ENCODE measurements around the gene ZSCAN5A. TPM values are rescaled to one million over a fixed set of nuclear protein-coding genes. Genes with fewer than 3 reads are reported as not detected.

Gene ZSCAN5A
- total RNA-seq, 1 experiment from 2014 or later = 10.4 TPM

DNA sequence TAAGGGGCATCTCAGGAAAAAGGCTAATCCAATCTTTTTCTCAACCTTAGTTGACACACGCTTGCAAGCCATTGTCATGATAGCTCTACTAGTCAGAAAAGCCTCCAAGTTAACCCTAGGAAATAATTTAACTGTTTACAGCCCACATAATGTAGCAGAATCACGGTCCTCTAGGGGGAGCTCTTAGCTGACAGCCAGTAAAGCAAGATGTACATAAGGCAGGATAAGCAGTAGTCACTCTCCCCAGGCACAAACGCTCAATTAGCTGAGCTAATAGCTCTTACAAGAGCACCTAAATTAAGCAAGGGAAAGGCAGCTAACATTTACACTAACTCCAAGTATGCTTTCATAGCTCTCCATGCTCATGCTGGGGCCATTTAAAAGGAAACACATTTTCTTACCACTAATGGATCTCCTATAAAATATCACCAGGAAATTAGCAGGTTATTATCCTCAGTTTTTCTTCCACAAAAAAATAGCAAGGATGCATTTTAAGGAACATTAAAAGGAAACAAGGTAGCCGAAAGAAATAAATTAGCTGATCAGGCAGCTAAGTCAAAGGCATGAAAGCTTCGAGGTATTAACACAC, 33.7 kb upstream of the ZSCAN5A start:
- Mint-ChIP-seq H3K36me3 (peaks cover 6% of the 10 kb centered on the region), H3K27me3 (ENCODE audit: low read depth) (no peaks in the 10 kb centered on the region), H3K4me3 (no peak overlapping the region), H3K27ac (no peak overlapping the region), H3K9me3 (peaks cover 7% of the 10 kb centered on the region), H3K4me1 (peaks cover 43% of the 10 kb centered on the region)
- DNase-seq (ENCODE audit: low spot score) = peak; percentile 34
- ChIA-PET POLR2A (no interaction called here), CTCF (interaction anchor here (0.5 to 6.0 kb wide), 22 partner anchors 10 to 969 kb away, joined by 3 to 57 read pairs (median 5); partner anchors contain the start of genes ZNF71 and ZSCAN5A)
- 0 out of 2 replicates have a peak, but pooled peaks have one; percentile 30 for ATAC-seq
- TF ChIP-seq, protein P1, sequence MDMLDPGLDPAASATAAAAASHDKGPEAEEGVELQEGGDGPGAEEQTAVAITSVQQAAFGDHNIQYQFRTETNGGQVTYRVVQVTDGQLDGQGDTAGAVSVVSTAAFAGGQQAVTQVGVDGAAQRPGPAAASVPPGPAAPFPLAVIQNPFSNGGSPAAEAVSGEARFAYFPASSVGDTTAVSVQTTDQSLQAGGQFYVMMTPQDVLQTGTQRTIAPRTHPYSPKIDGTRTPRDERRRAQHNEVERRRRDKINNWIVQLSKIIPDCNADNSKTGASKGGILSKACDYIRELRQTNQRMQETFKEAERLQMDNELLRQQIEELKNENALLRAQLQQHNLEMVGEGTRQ (CRISPR knock-in tag; IDR thresholded peaks at IDR 0.05) = no peak
- TF ChIP-seq TCF7 (CRISPR knock-in tag; IDR thresholded peaks at IDR 0.05; ENCODE audit: low read depth) (no peak), GTF2I (CRISPR knock-in tag; conservative IDR thresholded peaks at IDR 0.05) (peak; percentile 87), SMAD4 (CRISPR knock-in tag; IDR thresholded peaks at IDR 0.05) (no peak), MAX (CRISPR knock-in tag; IDR thresholded peaks at IDR 0.05) (no peak), TEAD1 (CRISPR knock-in tag; IDR thresholded peaks at IDR 0.05) (no peak), E2F1 (CRISPR knock-in tag; IDR thresholded peaks at IDR 0.05) (no peak), FOXK1 (CRISPR knock-in tag; IDR thresholded peaks at IDR 0.05) (no peak), CTCF (IDR thresholded peaks at IDR 0.05) (peak; percentile 56), AFF4 (CRISPR knock-in tag; IDR thresholded peaks at IDR 0.05; ENCODE audit: borderline replicate concordance) (no peak), ZNF416 (CRISPR knock-in tag; IDR thresholded peaks at IDR 0.05) (no peak), SP1 (CRISPR knock-in tag; conservative IDR thresholded peaks at IDR 0.05) (no peak)
- TF ChIP-seq, protein P2, sequence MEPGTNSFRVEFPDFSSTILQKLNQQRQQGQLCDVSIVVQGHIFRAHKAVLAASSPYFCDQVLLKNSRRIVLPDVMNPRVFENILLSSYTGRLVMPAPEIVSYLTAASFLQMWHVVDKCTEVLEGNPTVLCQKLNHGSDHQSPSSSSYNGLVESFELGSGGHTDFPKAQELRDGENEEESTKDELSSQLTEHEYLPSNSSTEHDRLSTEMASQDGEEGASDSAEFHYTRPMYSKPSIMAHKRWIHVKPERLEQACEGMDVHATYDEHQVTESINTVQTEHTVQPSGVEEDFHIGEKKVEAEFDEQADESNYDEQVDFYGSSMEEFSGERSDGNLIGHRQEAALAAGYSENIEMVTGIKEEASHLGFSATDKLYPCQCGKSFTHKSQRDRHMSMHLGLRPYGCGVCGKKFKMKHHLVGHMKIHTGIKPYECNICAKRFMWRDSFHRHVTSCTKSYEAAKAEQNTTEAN (CRISPR knock-in tag; IDR thresholded peaks at IDR 0.05) = no peak
- TF ChIP-seq, protein P3, sequence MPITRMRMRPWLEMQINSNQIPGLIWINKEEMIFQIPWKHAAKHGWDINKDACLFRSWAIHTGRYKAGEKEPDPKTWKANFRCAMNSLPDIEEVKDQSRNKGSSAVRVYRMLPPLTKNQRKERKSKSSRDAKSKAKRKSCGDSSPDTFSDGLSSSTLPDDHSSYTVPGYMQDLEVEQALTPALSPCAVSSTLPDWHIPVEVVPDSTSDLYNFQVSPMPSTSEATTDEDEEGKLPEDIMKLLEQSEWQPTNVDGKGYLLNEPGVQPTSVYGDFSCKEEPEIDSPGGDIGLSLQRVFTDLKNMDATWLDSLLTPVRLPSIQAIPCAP (CRISPR knock-in tag; IDR thresholded peaks at IDR 0.05) = no peak
- TF ChIP-seq, protein P4, sequence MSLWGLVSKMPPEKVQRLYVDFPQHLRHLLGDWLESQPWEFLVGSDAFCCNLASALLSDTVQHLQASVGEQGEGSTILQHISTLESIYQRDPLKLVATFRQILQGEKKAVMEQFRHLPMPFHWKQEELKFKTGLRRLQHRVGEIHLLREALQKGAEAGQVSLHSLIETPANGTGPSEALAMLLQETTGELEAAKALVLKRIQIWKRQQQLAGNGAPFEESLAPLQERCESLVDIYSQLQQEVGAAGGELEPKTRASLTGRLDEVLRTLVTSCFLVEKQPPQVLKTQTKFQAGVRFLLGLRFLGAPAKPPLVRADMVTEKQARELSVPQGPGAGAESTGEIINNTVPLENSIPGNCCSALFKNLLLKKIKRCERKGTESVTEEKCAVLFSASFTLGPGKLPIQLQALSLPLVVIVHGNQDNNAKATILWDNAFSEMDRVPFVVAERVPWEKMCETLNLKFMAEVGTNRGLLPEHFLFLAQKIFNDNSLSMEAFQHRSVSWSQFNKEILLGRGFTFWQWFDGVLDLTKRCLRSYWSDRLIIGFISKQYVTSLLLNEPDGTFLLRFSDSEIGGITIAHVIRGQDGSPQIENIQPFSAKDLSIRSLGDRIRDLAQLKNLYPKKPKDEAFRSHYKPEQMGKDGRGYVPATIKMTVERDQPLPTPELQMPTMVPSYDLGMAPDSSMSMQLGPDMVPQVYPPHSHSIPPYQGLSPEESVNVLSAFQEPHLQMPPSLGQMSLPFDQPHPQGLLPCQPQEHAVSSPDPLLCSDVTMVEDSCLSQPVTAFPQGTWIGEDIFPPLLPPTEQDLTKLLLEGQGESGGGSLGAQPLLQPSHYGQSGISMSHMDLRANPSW (CRISPR knock-in tag; conservative IDR thresholded peaks at IDR 0.05; ENCODE audit: low read depth) = no peak
- TF ChIP-seq, protein P5, sequence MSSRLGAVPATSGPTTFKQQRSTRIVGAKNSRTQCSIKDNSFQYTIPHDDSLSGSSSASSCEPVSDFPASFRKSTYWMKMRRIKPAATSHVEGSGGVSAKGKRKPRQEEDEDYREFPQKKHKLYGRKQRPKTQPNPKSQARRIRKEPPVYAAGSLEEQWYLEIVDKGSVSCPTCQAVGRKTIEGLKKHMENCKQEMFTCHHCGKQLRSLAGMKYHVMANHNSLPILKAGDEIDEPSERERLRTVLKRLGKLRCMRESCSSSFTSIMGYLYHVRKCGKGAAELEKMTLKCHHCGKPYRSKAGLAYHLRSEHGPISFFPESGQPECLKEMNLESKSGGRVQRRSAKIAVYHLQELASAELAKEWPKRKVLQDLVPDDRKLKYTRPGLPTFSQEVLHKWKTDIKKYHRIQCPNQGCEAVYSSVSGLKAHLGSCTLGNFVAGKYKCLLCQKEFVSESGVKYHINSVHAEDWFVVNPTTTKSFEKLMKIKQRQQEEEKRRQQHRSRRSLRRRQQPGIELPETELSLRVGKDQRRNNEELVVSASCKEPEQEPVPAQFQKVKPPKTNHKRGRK (CRISPR knock-in tag; IDR thresholded peaks at IDR 0.05; ENCODE audit: borderline replicate concordance) = no peak

Measured in WTC11 (cell line).